ENCODE data around the gene F10.
"Not testable (repeated sequence)": the region's sequence is repeated elsewhere in the genome, so short reads cannot be mapped to it uniquely, and the experiment has no call there.

Gene F10

DNA sequence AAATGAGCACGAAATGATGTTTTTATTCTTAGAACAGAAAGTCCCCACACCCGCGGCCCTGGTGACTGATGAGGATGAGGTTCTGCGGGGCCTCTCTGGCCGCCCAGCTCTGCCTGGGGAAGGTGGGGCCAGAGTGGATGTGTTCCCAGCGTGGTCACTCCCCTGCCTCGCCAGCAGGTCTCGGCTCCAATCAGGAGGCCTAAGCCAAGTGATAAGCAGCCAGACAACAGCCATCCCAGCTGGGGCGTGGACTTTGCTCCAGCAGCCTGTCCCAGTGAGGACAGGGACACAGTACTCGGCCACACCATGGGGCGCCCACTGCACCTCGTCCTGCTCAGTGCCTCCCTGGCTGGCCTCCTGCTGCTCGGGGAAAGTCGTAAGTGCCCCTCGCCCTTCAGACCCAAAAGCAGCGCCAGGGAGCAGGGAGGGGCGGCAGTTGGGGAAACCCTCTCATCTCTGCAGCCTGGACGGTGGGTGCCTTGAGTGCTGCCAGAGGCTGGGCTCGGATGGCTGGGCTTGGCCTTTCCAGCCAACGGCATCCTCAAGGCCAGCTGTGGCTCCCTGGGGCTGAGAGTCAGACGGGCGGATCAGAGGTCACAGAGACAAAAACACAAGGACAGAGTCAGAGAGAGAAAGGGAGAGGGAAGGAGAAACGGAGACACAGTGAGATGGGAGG is at the start of gene F10:
F10 (plus strand) TSS at position 250 of the 676 bp plus-strand sequence; CDS start at position 307, 57 bp downstream.
- Mint-ChIP-seq H3K36me3 (no peaks in the 10 kb centered on the region), H3K4me3 (no peak within 1 kb of the TSS), H3K27ac (no peak within 1 kb of the TSS), H3K9me3 (no peaks in the 10 kb centered on the region), H3K27me3 (peaks cover 16% of the 10 kb centered on the region), H3K4me1 (no peaks in the 10 kb centered on the region)
- no peak for DNase-seq (ENCODE audit: low spot score in 2 of 2)
- no peak for ATAC-seq (ENCODE audit: low read depth)

DNA sequence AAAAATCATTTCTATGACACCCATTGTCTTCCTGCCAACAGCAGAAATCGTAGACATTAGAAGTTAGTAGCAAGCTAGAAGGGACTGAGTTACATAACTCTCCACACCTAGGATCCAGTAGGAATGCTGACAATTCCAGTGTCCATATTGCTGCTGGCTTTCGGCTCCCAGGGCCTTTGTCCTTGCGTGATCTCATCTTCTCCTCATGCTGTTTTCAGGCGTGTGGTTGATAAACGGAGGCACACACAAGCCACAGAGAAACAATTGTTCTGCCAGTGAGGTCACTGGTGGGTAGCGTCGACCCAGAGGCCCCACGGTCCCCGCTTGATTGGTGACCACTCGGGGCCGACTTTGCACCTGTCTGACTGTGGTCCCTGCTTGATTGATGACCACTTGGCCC is 48.7 kb upstream of the F10 start:
- DNase-seq (ENCODE audit: low spot score in 2 of 2) (no peak), ATAC-seq (ENCODE audit: low read depth) (no peak)
- Mint-ChIP-seq H3K27ac (no peak overlapping the region), H3K36me3 (peaks cover 7% of the 10 kb centered on the region), H3K4me3 (no peak overlapping the region), H3K27me3 (no peaks in the 10 kb centered on the region), H3K4me1 (no peaks in the 10 kb centered on the region), H3K9me3 (peaks cover 4% of the 10 kb centered on the region)

DNA sequence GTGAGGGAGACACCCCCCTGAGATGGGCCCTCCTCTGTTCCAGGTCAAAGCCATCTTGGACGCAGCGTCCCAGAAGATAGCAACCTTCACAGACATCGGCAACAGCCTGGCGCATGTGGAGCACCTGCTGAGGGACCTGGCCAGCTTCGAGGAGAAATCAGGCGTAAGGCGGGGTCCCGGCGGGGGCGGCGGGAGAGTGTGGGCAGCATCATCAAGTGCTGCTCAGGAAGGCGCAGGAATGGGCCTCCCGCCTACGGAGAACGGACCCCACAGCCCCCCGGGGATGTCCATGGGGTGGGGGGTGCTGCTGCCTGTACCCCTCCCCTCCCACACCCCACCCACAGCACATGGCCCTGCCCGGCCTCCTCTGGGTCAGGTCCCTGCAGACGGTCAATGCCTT is 48.2 kb upstream of the F10 start:
- Mint-ChIP-seq H3K4me3 (no peak overlapping the region), H3K27me3 (peaks cover 1% of the 10 kb centered on the region), H3K36me3 (peaks cover 7% of the 10 kb centered on the region), H3K4me1 (no peaks in the 10 kb centered on the region), H3K27ac (no peak overlapping the region), H3K9me3 (peaks cover 4% of the 10 kb centered on the region)
- no peak for ATAC-seq (ENCODE audit: low read depth)
- DNase-seq (ENCODE audit: low spot score in 2 of 2) = no peak

DNA sequence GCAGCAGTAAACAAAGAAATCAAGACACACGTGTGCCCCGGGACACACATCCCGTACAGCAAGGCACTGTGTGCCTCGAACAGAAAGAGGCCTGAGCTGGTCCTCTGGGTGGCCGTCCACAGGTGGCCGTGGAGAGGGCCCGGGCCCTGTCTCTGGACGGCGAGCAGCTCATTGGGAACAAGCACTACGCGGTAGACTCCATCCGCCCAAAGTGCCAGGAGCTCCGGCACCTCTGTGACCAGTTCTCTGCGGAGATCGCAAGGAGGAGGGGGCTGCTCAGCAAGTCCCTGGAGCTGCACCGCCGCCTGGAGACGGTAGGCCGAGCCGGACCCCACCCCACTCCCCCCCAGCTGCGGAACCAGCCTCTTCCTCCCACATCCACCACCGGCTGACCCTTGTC is 47.7 kb upstream of the F10 start:
- H3K36me3 Mint-ChIP-seq = peaks cover 7% of the 10 kb centered on the region
- H3K4me1 Mint-ChIP-seq = no peaks in the 10 kb centered on the region
- peaks cover 4% of the 10 kb centered on the region for H3K9me3 Mint-ChIP-seq

DNA sequence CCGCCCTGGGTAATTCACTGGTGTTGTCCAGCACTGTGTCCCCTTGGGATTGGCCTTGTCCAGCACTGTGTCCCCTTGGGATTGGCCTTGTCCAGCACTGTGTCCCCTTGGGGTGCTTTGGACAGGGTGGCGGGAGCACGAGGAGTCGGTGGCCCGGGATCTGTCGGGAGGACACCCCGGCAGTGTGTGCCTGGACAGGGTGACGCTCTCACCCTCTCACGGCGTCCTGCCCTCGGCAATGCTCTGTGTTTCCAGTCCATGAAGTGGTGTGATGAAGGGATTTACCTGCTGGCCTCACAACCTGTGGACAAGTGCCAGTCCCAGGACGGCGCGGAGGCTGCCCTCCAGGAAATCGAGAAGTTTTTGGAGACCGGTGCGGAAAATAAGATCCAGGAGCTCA is 46.9 kb upstream of the F10 start:
- H3K9me3 Mint-ChIP-seq = peaks cover 4% of the 10 kb centered on the region
- H3K4me3 Mint-ChIP-seq = no peak overlapping the region
- H3K27ac Mint-ChIP-seq = no peak overlapping the region
- H3K4me1 Mint-ChIP-seq = no peaks in the 10 kb centered on the region
- H3K27me3 Mint-ChIP-seq = peaks cover 3% of the 10 kb centered on the region
- H3K36me3 Mint-ChIP-seq = peaks cover 7% of the 10 kb centered on the region
- ATAC-seq (ENCODE audit: low read depth) = no peak
- DNase-seq (ENCODE audit: low spot score in 2 of 2) = no peak

More for the DNA sequence above, 47.7 kb upstream of the F10 start:
- no peak overlapping the region for H3K4me3 Mint-ChIP-seq
- ATAC-seq (ENCODE audit: low read depth) (no peak), DNase-seq (ENCODE audit: low spot score in 2 of 2) (no peak)
- peaks cover 3% of the 10 kb centered on the region for H3K27me3 Mint-ChIP-seq
- no peak overlapping the region for H3K27ac Mint-ChIP-seq

DNA sequence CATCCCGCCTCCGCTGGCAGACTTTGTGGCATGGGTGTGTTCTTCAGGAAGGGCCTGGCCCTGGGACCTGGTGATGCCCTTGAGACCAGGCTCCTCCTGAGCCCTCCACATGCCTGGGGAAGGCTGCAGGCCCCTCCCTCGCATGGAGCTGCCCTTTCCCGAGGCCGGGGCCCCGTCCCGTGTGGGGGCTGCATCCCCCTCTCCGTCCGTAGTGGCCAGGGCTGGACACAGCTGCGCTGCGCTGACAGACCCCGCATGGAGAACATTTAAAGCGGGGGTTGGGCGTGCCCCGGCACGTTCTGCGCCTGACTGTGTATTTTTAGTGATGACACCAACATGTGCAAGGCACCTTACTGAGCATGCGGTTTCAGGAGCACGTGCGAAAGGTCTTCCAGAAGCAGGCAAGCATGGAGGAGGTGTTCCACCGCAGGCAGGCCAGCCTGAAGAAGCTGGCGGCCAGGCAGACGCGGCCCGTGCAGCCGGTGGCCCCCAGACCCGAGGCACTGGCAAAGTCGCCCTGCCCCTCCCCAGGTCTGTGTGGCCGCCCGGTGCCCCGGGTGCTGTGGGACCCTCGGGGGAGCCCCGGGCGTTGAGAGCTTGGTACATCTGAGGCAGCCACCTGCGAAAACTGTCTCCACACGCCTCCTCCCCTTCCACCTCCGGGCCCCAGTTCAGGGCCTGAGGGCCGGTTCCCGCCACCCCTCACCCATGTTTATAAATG is 45.8 kb upstream of the F10 start:
- no peaks in the 10 kb centered on the region for H3K4me1 Mint-ChIP-seq
- H3K4me3 Mint-ChIP-seq = no peak overlapping the region
- no peak overlapping the region for H3K27ac Mint-ChIP-seq
- H3K27me3 Mint-ChIP-seq = peaks cover 3% of the 10 kb centered on the region
- peaks cover 1% of the 10 kb centered on the region for H3K9me3 Mint-ChIP-seq
- H3K36me3 Mint-ChIP-seq = peaks cover 2% of the 10 kb centered on the region
- DNase-seq (ENCODE audit: low spot score in 2 of 2) (no peak), ATAC-seq (ENCODE audit: low read depth) (no peak)

DNA sequence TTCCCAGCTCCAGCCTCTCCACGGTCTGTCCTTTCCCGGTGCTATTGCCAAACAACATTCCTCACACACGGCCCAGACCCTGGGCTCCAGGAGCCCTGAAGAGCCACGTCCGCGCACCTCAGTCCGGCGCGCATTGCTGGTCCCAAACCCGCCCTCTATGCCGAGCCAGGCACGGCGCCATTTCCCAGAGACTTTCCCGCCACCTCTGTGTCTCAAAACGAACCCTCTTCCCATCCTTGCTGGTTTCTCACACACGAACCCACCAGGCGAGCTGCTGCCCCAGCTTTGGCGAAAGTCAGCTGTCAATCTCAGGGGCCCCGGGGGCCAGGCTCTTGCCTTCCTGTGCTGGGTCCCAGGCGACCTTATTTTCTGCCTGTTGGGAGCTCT is 45.0 kb upstream of the F10 start:
- ATAC-seq (ENCODE audit: low read depth) (no peak), DNase-seq (ENCODE audit: low spot score in 2 of 2) (no peak)
- H3K36me3 Mint-ChIP-seq = peaks cover 2% of the 10 kb centered on the region
- no peaks in the 10 kb centered on the region for H3K4me1 Mint-ChIP-seq
- no peak overlapping the region for H3K4me3 Mint-ChIP-seq
- no peak overlapping the region for H3K27ac Mint-ChIP-seq
- H3K27me3 Mint-ChIP-seq = peaks cover 3% of the 10 kb centered on the region
- peaks cover 1% of the 10 kb centered on the region for H3K9me3 Mint-ChIP-seq

DNA sequence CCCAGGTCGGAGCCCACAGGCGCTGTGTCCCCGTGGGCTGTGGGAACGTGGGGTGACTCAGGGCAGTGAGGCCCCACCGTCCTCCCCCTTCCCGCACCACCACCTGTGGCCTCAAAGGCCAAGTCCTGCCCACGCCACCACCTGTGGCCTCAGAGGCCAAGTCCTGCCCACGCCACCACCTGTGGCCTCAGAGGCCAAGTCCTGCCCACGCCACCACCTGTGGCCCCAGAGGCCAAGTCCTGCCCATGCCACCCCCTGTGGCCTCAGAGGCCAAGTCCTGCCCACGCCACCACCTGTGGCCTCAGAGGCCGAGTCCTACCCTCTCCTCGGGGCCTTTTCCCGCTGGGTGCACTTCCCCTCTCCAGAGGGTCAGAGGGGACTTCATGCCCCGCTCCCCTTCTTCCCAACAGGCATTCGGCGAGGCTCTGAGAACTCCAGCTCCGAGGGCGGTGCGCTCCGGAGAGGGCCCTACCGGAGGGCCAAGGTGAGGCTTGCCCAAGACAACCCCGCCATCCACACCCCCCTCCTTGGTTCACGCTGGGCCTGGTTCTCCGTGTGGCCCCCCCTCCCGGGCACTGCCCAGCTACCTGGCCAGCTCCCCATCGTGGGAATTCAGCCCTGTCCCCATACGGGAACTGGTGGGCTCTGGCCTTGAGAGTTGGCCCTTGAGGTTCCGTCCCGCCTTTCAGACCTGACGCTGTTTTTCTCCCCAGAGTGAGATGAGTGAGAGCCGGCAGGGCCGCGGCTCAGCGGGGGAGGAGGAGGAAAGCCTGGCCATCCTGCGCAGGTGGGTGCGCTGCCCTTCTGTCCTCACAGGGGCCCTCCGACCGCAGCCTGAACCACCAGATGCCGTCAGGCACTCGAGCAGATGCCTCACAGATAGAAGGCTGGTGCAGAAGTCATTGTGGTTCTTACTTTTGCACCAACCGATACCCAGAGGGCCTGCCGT is 44.4 kb upstream of the F10 start:
- Mint-ChIP-seq H3K4me1 (no peaks in the 10 kb centered on the region), H3K9me3 (no peaks in the 10 kb centered on the region), H3K27me3 (peaks cover 3% of the 10 kb centered on the region), H3K36me3 (peaks cover 2% of the 10 kb centered on the region), H3K27ac (no peak overlapping the region), H3K4me3 (no peak overlapping the region)
- no peak for ATAC-seq (ENCODE audit: low read depth)
- DNase-seq (ENCODE audit: low spot score in 2 of 2) = no peak

DNA sequence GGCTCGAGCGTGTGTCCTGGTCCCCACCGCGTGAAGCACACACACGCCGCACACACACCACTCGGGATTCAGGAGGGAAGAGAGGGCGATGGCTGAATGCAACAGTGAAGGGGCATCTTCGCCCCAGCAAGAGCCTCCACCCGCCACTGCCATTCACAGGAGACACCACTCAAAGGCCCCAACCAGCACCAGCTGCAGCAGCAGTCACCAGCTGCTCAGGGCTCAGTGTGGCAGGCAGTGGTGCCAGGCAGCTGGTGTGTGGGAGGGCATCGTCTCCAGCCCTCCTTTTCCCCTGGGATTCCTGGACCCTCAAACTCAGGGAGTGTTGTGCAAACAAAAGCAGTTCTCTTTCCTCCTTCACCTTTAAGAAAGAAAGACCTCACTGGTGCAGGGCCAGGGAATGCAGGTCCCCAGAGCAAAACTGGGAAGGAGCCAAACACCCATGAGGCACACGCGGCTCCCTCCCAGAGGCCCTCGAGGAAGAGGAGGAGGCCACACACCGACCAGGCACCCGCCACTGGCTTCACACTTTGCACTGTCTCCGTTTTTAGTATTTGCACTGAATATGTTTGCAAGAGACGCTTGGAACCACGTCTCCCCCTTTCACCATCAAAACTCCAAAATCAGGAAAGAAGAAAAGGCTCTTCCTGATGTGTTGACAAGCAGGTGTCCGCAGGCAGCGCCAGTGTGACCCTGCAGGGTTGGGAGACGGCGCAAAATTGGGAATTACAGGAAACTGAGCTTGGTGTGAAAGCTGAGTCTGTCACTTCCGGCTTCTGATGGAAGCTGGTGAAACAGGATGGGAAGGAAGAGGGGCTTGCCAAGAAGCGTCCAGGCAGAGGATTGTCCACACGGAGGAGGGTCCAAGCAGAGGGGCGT is 43.5 kb upstream of the F10 start:
- peaks cover 3% of the 10 kb centered on the region for H3K27me3 Mint-ChIP-seq
- H3K27ac Mint-ChIP-seq = no peak overlapping the region
- DNase-seq (ENCODE audit: low spot score in 2 of 2) (no peak), ATAC-seq (ENCODE audit: low read depth) (no peak)
- H3K4me3 Mint-ChIP-seq = no peak overlapping the region
- H3K9me3 Mint-ChIP-seq = no peaks in the 10 kb centered on the region
- H3K4me1 Mint-ChIP-seq = no peaks in the 10 kb centered on the region
- H3K36me3 Mint-ChIP-seq = peaks cover 2% of the 10 kb centered on the region

DNA sequence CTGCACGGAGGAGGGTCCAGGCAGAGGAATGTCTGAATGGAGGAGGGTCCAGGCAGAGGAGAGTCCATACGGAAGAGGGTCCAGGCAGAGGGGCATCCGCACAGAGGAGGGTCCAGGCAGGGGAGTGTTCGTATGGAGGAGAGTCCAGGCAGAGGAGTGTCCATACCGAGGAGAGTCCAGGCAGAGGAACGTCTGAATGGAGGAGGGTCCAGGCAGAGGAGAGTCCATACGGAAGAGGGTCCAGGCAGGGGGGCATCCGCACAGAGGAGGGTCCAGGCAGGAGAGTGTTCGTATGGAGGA is 42.9 kb upstream of the F10 start:
- DNase-seq (ENCODE audit: low spot score in 2 of 2); H3K27ac Mint-ChIP-seq; H3K4me3 Mint-ChIP-seq; H3K36me3 Mint-ChIP-seq; H3K9me3 Mint-ChIP-seq; H3K27me3 Mint-ChIP-seq; H3K4me1 Mint-ChIP-seq; ATAC-seq (ENCODE audit: low read depth): not testable (repeated sequence)

DNA sequence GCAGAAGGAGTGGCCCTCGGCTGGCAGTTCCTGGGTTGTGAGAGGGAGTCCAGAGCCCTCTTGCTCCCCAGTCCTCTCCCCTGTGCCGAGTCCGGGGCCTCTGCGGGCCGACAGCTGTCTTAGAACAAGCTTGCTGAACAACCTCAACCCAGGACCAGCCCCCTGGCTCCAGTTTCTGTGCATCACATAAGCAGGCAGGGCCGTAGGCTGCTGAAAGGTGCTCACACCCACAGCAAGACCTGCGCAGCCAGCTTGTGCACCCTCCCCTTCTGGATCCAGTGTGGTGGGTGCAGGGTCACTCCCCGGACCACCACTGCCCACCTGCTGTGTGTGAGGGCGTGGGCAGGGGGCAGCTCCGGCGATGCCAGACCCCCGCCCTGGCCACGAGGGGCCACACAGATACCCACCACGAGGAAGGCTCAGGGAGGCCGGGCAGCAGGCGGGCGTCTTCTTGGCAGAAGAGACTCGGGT is 42.2 kb upstream of the F10 start:
- Mint-ChIP-seq H3K27me3 (peaks cover 3% of the 10 kb centered on the region), H3K9me3 (no peaks in the 10 kb centered on the region), H3K36me3 (peaks cover 2% of the 10 kb centered on the region), H3K4me3 (no peak overlapping the region), H3K4me1 (no peaks in the 10 kb centered on the region), H3K27ac (no peak overlapping the region)
- ATAC-seq (ENCODE audit: low read depth) (no peak), DNase-seq (ENCODE audit: low spot score in 2 of 2) (no peak)

DNA sequence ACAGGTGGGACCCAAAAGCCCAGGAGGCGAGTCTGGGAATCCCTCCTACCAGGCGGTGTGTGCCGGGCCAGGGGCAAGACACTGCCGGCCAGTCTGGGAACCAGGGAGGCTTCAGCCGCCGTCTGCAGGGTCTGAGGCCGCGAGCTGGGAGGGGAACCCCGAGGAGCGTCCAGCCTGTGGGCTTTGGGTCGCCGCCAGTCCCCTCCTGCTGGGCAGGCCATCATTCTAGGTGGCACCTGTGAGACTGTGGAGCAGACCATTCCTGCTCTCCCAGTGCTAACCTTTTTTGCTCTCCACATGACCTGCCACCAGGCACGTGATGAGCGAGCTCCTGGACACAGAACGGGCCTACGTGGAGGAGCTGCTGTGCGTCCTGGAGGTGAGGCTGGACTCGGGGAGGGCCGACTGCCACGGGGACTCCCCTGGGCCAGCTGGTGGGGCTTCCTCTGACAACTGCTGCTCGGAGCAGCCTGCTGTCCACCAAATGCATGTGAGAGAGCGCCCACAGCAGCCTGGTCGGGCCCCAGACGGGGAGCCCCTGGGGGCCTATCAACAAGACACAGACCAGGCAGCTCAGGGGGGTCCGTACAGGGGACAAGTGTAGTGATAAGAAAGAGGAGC is 41.6 kb upstream of the F10 start:
- peaks cover 2% of the 10 kb centered on the region for H3K36me3 Mint-ChIP-seq
- DNase-seq (ENCODE audit: low spot score in 2 of 2) (no peak), ATAC-seq (ENCODE audit: low read depth) (no peak)
- H3K27me3 Mint-ChIP-seq = peaks cover 3% of the 10 kb centered on the region
- no peaks in the 10 kb centered on the region for H3K9me3 Mint-ChIP-seq
- H3K4me1 Mint-ChIP-seq = no peaks in the 10 kb centered on the region
- H3K27ac Mint-ChIP-seq = no peak overlapping the region
- H3K4me3 Mint-ChIP-seq = no peak overlapping the region
